GM12878 (cell line): ENCODE data around the gene KRTAP12-1. TPM values are rescaled to one million over a fixed set of nuclear protein-coding genes. Genes with fewer than 3 reads are reported as not detected.

Experiments used
- ATAC-seq: fragments of 200-7000 bp; cut with Tn5 transposase; 3 replicates; pipeline ENCODE4 v1.9.1; 2020; ENCODE audit warnings: mild to moderate bottlenecking, moderate library complexity
- BruUV-seq: library from RNA; stranded (reverse); fragments of 400-500 nt; replicated peaks from 2 replicates; lab custom pipeline; 2021; lab: Mats Ljungman, UMichigan
- CTCF ChIA-PET: fragments of 300-600 bp; sonication (Branson Sonifier 250); formaldehyde crosslinking; extraction: SDS; loops from one replicate; lab custom pipeline; 2021; ENCODE audit warnings: inconsistent platforms; lab: Yijun Ruan, JAX
- POLR2A ChIA-PET: fragments of 350-600 bp; formaldehyde crosslinking; extraction: SDS; loops from one replicate; lab custom pipeline; 2021; ENCODE audit warnings: inconsistent platforms; lab: Charles Lee
- RAD21 ChIA-PET: fragments of 300-600 bp; sonication (Branson Sonifier 250); formaldehyde crosslinking; loops from one replicate; lab custom pipeline; 2023; ENCODE audit warnings: antibody characterized with exemption; ENCODE audit not compliant: unreplicated experiment; lab: Charles Lee
- SMC1A ChIA-PET: fragments of 300-600 bp; sonication (Branson Sonifier 250); formaldehyde crosslinking; loops from one replicate; lab custom pipeline; 2023; ENCODE audit not compliant: unreplicated experiment, uncharacterized antibody; lab: Charles Lee
- DNase-seq: peaks from one replicate; pipeline ENCODE4 v3.0.0-alpha.2; 2011; ENCODE audit warnings: low read depth, low spot score
- FAIRE-seq: peaks from 3 replicates; lab custom pipeline; 2011; peaks lifted over from hg19 to GRCh38; lab: Jason Lieb, UNC
- H2AFZ ChIP-seq: 2 replicates; pipeline ENCODE4 v1.6.0; 2011; ENCODE audit warnings: low read depth, low read length, control low read depth; ENCODE audit not compliant: control insufficient read depth
- H3K27ac ChIP-seq: 2 replicates; pipeline ENCODE4 v1.5.1; 2011; ENCODE audit warnings: control low read depth; ENCODE audit not compliant: control insufficient read depth, insufficient read depth
- H3K27me3 ChIP-seq, 2 experiments: replicated peaks in 1 of 2; 2 replicates each; pipeline versions ENCODE4 v1.6.0 to v1.6.1; 2011; ENCODE audit warnings: low read length in 1 of 2; ENCODE audit not compliant: control insufficient read depth in 2 of 2, insufficient read depth in 2 of 2
- H3K36me3 ChIP-seq, 2 experiments: 2 replicates each; pipeline ENCODE4 v1.5.1; 2011; ENCODE audit warnings: low read length in 1 of 2; ENCODE audit not compliant: control insufficient read depth in 2 of 2, insufficient read depth in 2 of 2
- H3K4me1 ChIP-seq: 2 replicates; pipeline ENCODE4 v1.6.1; 2011; ENCODE audit warnings: mild to moderate bottlenecking, low read length, moderate library complexity, mixed read lengths; ENCODE audit not compliant: control insufficient read depth, insufficient read depth
- H3K4me2 ChIP-seq: 2 replicates; pipeline ENCODE4 v1.6.0; 2011; ENCODE audit warnings: control low read depth; ENCODE audit not compliant: control insufficient read depth, insufficient read depth
- H3K4me3 ChIP-seq: fragments of 200-600 bp; sonication (generic); 2 replicates; pipeline ENCODE4 v1.5.1; 2016
- H3K79me2 ChIP-seq: 2 replicates; pipeline ENCODE4 v1.6.0; 2011; ENCODE audit warnings: low read length; ENCODE audit not compliant: control insufficient read depth, insufficient read depth
- H3K9ac ChIP-seq: 2 replicates; pipeline ENCODE4 v1.8.0; 2011; ENCODE audit warnings: low read length, control low read depth, mixed read lengths; ENCODE audit not compliant: control insufficient read depth, insufficient read depth
- H3K9me3 ChIP-seq: replicated peaks from 3 replicates; pipeline ENCODE4 v1.5.1; 2011; ENCODE audit warnings: mild to moderate bottlenecking, low read length; ENCODE audit not compliant: control insufficient read depth, insufficient read depth
- H4K20me1 ChIP-seq: 2 replicates; pipeline ENCODE4 v1.6.0; 2011; ENCODE audit not compliant: control insufficient read depth, insufficient read depth
- IRF5 ChIP-seq: fragments of 450-650 bp; IDR thresholded peaks from 2 replicates; pipeline ENCODE4 v1.6.1; 2017; ENCODE audit warnings: borderline replicate concordance
- JUND ChIP-seq: IDR thresholded peaks from 2 replicates; pipeline ENCODE4 v1.6.1; 2012; ENCODE audit warnings: low read depth, mild to moderate bottlenecking, low read length, improper control_type of control experiment, moderate library complexity
- MEF2A ChIP-seq: IDR thresholded peaks from 2 replicates; pipeline ENCODE4 v1.6.1; 2011; ENCODE audit warnings: low read depth, mild to moderate bottlenecking, low read length, moderate library complexity; ENCODE audit not compliant: insufficient read depth
- NR2C1 ChIP-seq: fragments of 450-650 bp; IDR thresholded peaks from 2 replicates; pipeline ENCODE4 v1.6.1; 2017; ENCODE audit warnings: antibody characterized with exemption, mild to moderate bottlenecking, moderate library complexity
- POLR2A ChIP-seq: IDR thresholded peaks from 2 replicates; pipeline ENCODE4 v1.6.1; 2011; ENCODE audit warnings: low read depth, mild to moderate bottlenecking, low read length
- SIX5 ChIP-seq: IDR thresholded peaks from 2 replicates; pipeline ENCODE4 v1.6.1; 2011; ENCODE audit warnings: mild to moderate bottlenecking, low read depth, low read length, moderate library complexity; ENCODE audit not compliant: severe bottlenecking
- SREBF1 ChIP-seq: IDR thresholded peaks from 2 replicates; pipeline ENCODE4 v1.6.1; 2012; ENCODE audit warnings: mild to moderate bottlenecking, low read length
- SUPT20H ChIP-seq: IDR thresholded peaks from 2 replicates; pipeline ENCODE4 v1.6.1; 2011; ENCODE audit warnings: low read depth, mild to moderate bottlenecking, low read length, moderate library complexity, borderline replicate concordance; ENCODE audit not compliant: control insufficient read depth
- ZBTB40 ChIP-seq: fragments of 450-650 bp; IDR thresholded peaks from 2 replicates; pipeline ENCODE4 v1.6.1; 2016; ENCODE audit warnings: mild to moderate bottlenecking, moderate library complexity, borderline replicate concordance
- whole genome bisulfite sequencing: methylation state at CpG from one replicate; pipeline ENCODE4 v1.1.6; 2016; ENCODE audit warnings: low lambda C conversion rate; ENCODE audit not compliant: insufficient replicate concordance, insufficient coverage; ENCODE audit errors: missing lambda C conversion rate; 5-methylcytosine and 5-hydroxymethylcytosine counted together
- in situ Hi-C: fragments of 300-500 bp; cut with MboI; formaldehyde crosslinking; loops from 9 replicates; pipeline ENCODE4 v1.14.3; 2018; ENCODE audit warnings: mixed read lengths
- intact Hi-C: fragments of 100-400 bp; cut with micrococcal nuclease; formaldehyde crosslinking; loops from one replicate; pipeline ENCODE4 v1.14.2; 2022; ENCODE audit not compliant: unreplicated experiment
- polyA plus RNA-seq, 11 experiments: library from polyadenylated mRNA; depleted of rRNA in 4 of 11; unstranded in 6 of 11; stranded (reverse) in 5 of 11; fragments of >200 nt; fragmentation: Nextera tagmentation in 4 of 11; fragmentation: Illumina TruSeq in 1 of 11; extraction: Ambion mirVana in 4 of 11; extraction: Trizol in 1 of 11; gene quantifications; 1 replicate in 1 of 11; 2 replicates in 10 of 11; pipeline versions ENCODE4 v1.2.1 to v1.2.3, GENCODE V29; 2011 to 2016; ENCODE audit warnings: inconsistent platforms in 2 of 11, missing spikeins in 2 of 11, low read depth in 1 of 11
- total RNA-seq, 4 experiments: library from RNA; depleted of rRNA in 3 of 4; stranded (reverse); fragments of >200 nt in 3 of 4; fragmentation: Illumina TruSeq in 1 of 4; extraction: Trizol in 1 of 4; gene quantifications; 2 replicates each; pipeline versions ENCODE4 v1.2.1 to v1.2.3, GENCODE V29; 2013 to 2021

KRTAP12-1 gene
- total and polyA plus RNA-seq, 10 of the 15 experiments (the other 5 are each of a cell fraction or from before 2014, with no cell fraction given), result not detected

- Histone ChIP-seq H3K4me3 (no peak within 1 kb of the TSS), H3K4me1 (no peaks in the 10 kb centered on the region), H3K9ac (no peak within 1 kb of the TSS), H3K4me2 (no peak within 1 kb of the TSS), H2AFZ (no peak within 1 kb of the TSS), H3K9me3 (no peaks in the 10 kb centered on the region; the same call in 2 of the 3 replicates), H3K36me3 (no peaks in the 10 kb centered on the region), H3K27ac (no peak within 1 kb of the TSS), H3K79me2 (no peaks in the 10 kb centered on the region), H3K27me3 (no peaks in the 10 kb centered on the region), H4K20me1 (no peaks in the 10 kb centered on the region)
- no peak for FAIRE-seq
- WGBS, result 37% methylated on average over 21 of the region's 21 CpGs
- ATAC-seq, result no peak
- in situ Hi-C loops (no loop called here), intact Hi-C loops (no loop called here)
- ChIA-PET POLR2A (no interaction called here), SMC1A (no interaction called here), CTCF (no interaction called here), RAD21 (no interaction called here)
- TF ChIP-seq NR2C1 (no peak), IRF5 (no peak), SUPT20H (no peak), ZBTB40 (no peak), POLR2A (no peak), MEF2A (no peak), SREBF1 (no peak), JUND (no peak), SIX5 (no peak)
- BruUV-seq, result no TSS peak
- DNase-seq, result no peak
These were observed 44.7 kb downstream of the KRTAP12-1 start, which contains the start of gene KRTAP10-10 for GRCh38 chr21:44637018-44637850. KRTAP10-10 (plus strand) TSS chr21:44637356; CDS start chr21:44637418, 62 bp downstream.
